PC-9 (cell line): ENCODE results near the gene ZNF362.

ENCODE experiments used
- CTCF ChIP-seq: fragments of 200-600 bp; sonication (generic); conservative IDR thresholded peaks from 2 replicates; pipeline ENCODE4 v1.6.1; 2017; ENCODE audit warnings: mixed run types, antibody characterized with exemption, mild to moderate bottlenecking, moderate library complexity
- EZH2 ChIP-seq: fragments of 200-600 bp; sonication (generic); IDR thresholded peaks from 2 replicates; pipeline ENCODE4 v1.8.0; 2017; ENCODE audit warnings: antibody characterized with exemption, low read depth

GRCh38 chr1:33260439-33260838 lies 4.1 kb downstream of the ZNF362 start:
- TF ChIP-seq EZH2 (no peak), CTCF (no peak)
